A673 (cell line): Measurements from ENCODE around the gene MRPS33. TPM values are rescaled to one million over a fixed set of nuclear protein-coding genes. Genes with fewer than 3 reads are reported as not detected.

Experiments
- Bru-seq: library from RNA; stranded (reverse); fragments of 400-500 nt; gene quantifications from one replicate; lab custom pipeline; 2021; lab: Mats Ljungman, UMichigan
- BruChase-seq, 2 experiments: library from RNA; stranded (reverse); fragments of 400-500 nt; gene quantifications; one replicate each; lab custom pipeline; 2021; lab: Mats Ljungman, UMichigan
- BruUV-seq: library from RNA; stranded (reverse); fragments of 400-500 nt; replicated peaks from 2 replicates; lab custom pipeline; 2021; lab: Mats Ljungman, UMichigan
- CTCF ChIA-PET: fragments of 300-600 bp; sonication (Branson Sonifier 250); formaldehyde crosslinking; loops from one replicate; lab custom pipeline; 2022; ENCODE audit warnings: antibody characterized with exemption; lab: Charles Lee
- POLR2A ChIA-PET: fragments of 300-600 bp; sonication (Branson Sonifier 250); formaldehyde crosslinking; loops from one replicate; lab custom pipeline; 2022; ENCODE audit warnings: antibody characterized with exemption; ENCODE audit not compliant: low non-redundant PET; lab: Charles Lee
- DNase-seq: peaks from one replicate; pipeline ENCODE4 v3.0.0-alpha.2; 2015; ENCODE audit warnings: low spot score
- H3K27ac ChIP-seq: fragments of 200-600 bp; sonication (generic); 2 replicates; pipeline ENCODE4 v1.5.1; 2016; ENCODE audit warnings: mixed run types, low read depth, mild to moderate bottlenecking, mixed read lengths, antibody characterized with exemption, low read length; ENCODE audit not compliant: poor library complexity, severe bottlenecking
- H3K27me3 ChIP-seq: fragments of 200-600 bp; sonication (generic); replicated peaks from 2 replicates; pipeline ENCODE4 v1.6.1; 2017; ENCODE audit warnings: mixed run types, low read depth, mild to moderate bottlenecking, mixed read lengths, antibody characterized with exemption, low read length; ENCODE audit not compliant: insufficient read depth, poor library complexity
- H3K36me3 ChIP-seq: fragments of 200-600 bp; sonication (generic); 2 replicates; pipeline ENCODE4 v1.6.1; 2016; ENCODE audit warnings: mixed run types, mild to moderate bottlenecking, mixed read lengths, antibody characterized with exemption, low read length; ENCODE audit not compliant: insufficient read depth, poor library complexity, severe bottlenecking
- H3K4me1 ChIP-seq: fragments of 200-600 bp; sonication (generic); 2 replicates; pipeline ENCODE4 v1.6.1; 2017; ENCODE audit warnings: mixed run types, mild to moderate bottlenecking, mixed read lengths, antibody characterized with exemption, low read length; ENCODE audit not compliant: insufficient read depth, poor library complexity, severe bottlenecking
- H3K4me3 ChIP-seq: fragments of 200-600 bp; sonication (generic); 2 replicates; pipeline ENCODE4 v1.5.1; 2016; ENCODE audit warnings: low read depth, mixed run types, mild to moderate bottlenecking, mixed read lengths, low read length; ENCODE audit not compliant: poor library complexity, severe bottlenecking
- H3K9me3 ChIP-seq: fragments of 200-600 bp; sonication (generic); 2 replicates; pipeline ENCODE4 v1.6.1; 2016; ENCODE audit warnings: mixed run types, low read depth, mild to moderate bottlenecking, mixed read lengths, antibody characterized with exemption, low read length; ENCODE audit not compliant: poor library complexity, severe bottlenecking
- EZH2 ChIP-seq: fragments of 200-600 bp; sonication (generic); IDR thresholded peaks from 2 replicates; pipeline ENCODE4 v1.6.1; 2017; ENCODE audit warnings: borderline replicate concordance, low read depth, mild to moderate bottlenecking, mixed read lengths, antibody characterized with exemption, low read length; ENCODE audit not compliant: poor library complexity, severe bottlenecking
- intact Hi-C: fragments of 100-400 bp; cut with micrococcal nuclease; formaldehyde crosslinking; loops from one replicate; pipeline ENCODE4 v1.10.0; 2022; ENCODE audit not compliant: unreplicated experiment
- long read RNA-seq: library from polyadenylated mRNA; stranded (forward); transcript quantifications from one replicate; pipeline ENCODE4 v2.0.0, GENCODE V29; 2022
- total RNA-seq: library from RNA; stranded (reverse); gene quantifications from 2 replicates; pipeline ENCODE4 v1.2.3, GENCODE V29; 2021
- TF ChIP-seq, protein P1 (sequence below): fragments of 300-800, 200-600 bp; sonication (generic); conservative IDR thresholded peaks from 2 replicates; pipeline ENCODE4 v1.5.1; 2017; ENCODE audit warnings: low read depth, mild to moderate bottlenecking, antibody characterized with exemption, low read length, moderate library complexity, mixed read lengths

The MRPS33 gene
- total RNA-seq (61.3 and 66.0 TPM in 2 replicates), Bru-seq, nascent RNA (percentile 75 among the genes with signal in this experiment), BruChase-seq, experiment 1, labeled RNA remaining after a 2-hour chase (percentile 55 among the genes with signal in this experiment), BruChase-seq, experiment 2, labeled RNA remaining after a 6-hour chase (percentile 68 among the genes with signal in this experiment)
- long read RNA-seq, full-length matches to known transcripts, result 55 of 60 reads
- long read RNA-seq, partial matches to known transcripts, result 4 of 60 reads
- long read RNA-seq, other reads (novel, unspliced or antisense), result 1 of 60 reads

DNA sequence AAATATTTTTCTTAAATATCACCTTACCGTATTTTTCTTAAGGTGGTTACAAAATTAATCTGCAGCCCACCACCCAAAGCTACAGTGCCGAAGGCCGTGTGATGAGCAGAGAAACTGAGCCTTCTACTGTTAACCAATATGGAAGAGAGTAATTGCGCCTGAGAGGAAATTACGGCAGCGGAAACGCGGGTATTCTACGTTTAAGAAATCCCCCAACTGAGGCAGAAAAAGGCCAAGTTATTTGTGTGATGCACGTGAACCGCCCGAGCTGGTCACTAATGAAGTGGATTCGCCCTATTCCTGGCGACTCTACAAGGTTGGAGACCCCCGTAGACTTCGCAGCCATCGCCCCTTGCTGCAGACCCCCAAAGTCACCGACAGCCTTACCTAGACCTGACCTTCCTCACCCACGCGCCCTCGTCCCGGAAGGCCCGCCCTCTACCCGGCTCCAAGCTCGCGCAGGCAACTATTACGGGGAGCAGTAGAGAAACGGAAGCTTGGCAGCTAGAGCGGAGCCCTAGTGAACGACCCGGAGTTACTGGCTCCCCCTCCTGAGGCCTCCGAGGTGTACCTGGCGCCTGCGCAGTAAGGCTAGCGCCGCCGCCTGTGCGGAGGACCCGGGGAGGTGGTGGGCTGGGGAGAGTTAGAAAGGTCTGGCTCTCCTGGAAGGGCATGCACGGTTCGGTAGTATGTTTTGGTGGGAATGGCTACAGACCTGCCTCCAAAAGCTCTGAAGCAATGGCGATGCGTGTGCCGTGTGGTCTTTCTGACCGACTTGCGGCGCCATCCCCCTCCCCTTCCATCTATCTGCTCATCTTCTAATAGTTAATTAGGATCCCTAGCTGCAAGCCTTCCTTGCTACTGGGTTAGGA is at the start of gene MRPS33:
Gene MRPS33, minus strand, starts transcription at position 429 of the 872 bp plus-strand sequence. CDS start 4,319 bp downstream, outside the sequence.
- no peaks in the 10 kb centered on the region for H3K36me3 ChIP-seq
- DNase-seq, result peak; percentile 98
- BruUV-seq, result TSS peak; percentile 81
- POLR2A ChIA-PET, result no interaction called here
- CTCF ChIA-PET, result interaction anchor here (0.7 to 1.4 kb wide), 4 partner anchors 203 to 635 kb away, joined by 3 to 5 read pairs (median 4); no protein-coding TSS in a partner anchor
- no peaks in the 10 kb centered on the region for H3K9me3 ChIP-seq
- peaks cover 5% of the 10 kb centered on the region for H3K27me3 ChIP-seq
- H3K27ac ChIP-seq, result peak within 1 kb of the TSS; percentile 77
- TF ChIP-seq, protein P1, sequence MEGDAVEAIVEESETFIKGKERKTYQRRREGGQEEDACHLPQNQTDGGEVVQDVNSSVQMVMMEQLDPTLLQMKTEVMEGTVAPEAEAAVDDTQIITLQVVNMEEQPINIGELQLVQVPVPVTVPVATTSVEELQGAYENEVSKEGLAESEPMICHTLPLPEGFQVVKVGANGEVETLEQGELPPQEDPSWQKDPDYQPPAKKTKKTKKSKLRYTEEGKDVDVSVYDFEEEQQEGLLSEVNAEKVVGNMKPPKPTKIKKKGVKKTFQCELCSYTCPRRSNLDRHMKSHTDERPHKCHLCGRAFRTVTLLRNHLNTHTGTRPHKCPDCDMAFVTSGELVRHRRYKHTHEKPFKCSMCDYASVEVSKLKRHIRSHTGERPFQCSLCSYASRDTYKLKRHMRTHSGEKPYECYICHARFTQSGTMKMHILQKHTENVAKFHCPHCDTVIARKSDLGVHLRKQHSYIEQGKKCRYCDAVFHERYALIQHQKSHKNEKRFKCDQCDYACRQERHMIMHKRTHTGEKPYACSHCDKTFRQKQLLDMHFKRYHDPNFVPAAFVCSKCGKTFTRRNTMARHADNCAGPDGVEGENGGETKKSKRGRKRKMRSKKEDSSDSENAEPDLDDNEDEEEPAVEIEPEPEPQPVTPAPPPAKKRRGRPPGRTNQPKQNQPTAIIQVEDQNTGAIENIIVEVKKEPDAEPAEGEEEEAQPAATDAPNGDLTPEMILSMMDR, result peak; percentile 88
- no peak for TF ChIP-seq EZH2
- intact Hi-C loops, result loop anchor here (2.0 to 5.0 kb wide), 4 partner anchors 56 to 518 kb away; no protein-coding TSS in a partner anchor
- peak within 1 kb of the TSS; percentile 64 for H3K4me3 ChIP-seq
- peaks cover 9% of the 10 kb centered on the region for H3K4me1 ChIP-seq

DNA sequence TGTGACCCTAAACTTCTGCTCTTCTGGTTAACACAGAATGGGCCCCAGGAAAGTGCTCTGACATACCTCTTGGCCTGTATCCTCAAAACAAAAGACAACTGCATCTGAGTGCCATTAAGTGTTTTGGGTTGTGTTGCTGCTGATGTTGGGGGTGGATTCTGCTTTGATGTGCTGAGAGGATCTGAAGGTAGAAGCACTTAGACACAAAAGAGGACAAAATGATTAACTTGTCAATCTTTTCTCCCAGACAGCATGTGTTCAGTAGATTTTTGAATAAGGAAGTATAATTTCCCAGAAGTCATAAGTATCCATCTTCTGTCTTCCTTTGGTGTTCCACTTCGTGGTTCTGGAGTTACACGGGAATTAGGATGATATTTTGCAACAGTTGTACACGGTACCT is 43.0 kb upstream of the MRPS33 start:
- Histone ChIP-seq H3K9me3 (no peaks in the 10 kb centered on the region), H3K36me3 (no peaks in the 10 kb centered on the region), H3K4me3 (no peak overlapping the region), H3K4me1 (no peaks in the 10 kb centered on the region), H3K27me3 (no peaks in the 10 kb centered on the region), H3K27ac (no peak overlapping the region)
- intact Hi-C loops, result no loop called here
- no TSS peak for BruUV-seq
- DNase-seq, result no peak
- ChIA-PET CTCF (no interaction called here), POLR2A (no interaction called here)
- TF ChIP-seq EZH2, result no peak
- TF ChIP-seq, protein P1, result no peak

DNA sequence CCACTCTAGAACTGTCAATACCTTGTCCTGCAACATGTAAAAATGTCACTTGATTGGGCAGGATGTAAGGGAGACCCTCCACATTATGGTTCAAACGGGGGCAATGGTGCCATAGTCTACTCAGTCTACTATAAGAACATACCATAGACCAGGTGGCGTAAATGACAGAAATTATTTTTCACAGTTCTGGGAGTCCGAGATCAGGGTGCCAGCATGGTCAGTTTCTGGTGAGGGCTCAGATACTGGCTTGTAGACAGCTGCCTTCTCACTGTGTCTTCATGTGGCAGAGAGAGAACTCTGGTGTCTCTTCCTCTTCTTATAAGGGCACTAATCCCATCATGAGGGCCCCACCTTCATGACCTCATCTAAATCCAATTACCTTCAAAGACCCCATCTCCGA is 40.4 kb upstream of the MRPS33 start:
- no peak for DNase-seq
- no peaks in the 10 kb centered on the region for H3K36me3 ChIP-seq
- no peaks in the 10 kb centered on the region for H3K27me3 ChIP-seq
- H3K4me3 ChIP-seq, result no peak overlapping the region
- H3K4me1 ChIP-seq, result no peaks in the 10 kb centered on the region
- H3K9me3 ChIP-seq, result no peaks in the 10 kb centered on the region
- BruUV-seq, result no TSS peak
- no peak overlapping the region for H3K27ac ChIP-seq
- TF ChIP-seq, protein P1, result no peak
- TF ChIP-seq EZH2, result no peak
- POLR2A ChIA-PET, result no interaction called here
- intact Hi-C loops, result no loop called here
- CTCF ChIA-PET, result no interaction called here
